NB4 (cell line): Measurements from ENCODE around the gene SULF2.

Experiments
- CTCF ChIP-seq: IDR thresholded peaks from one replicate; pipeline ENCODE4 v1.5.1; 2012; ENCODE audit warnings: low read depth, low read length
- MYC ChIP-seq: IDR thresholded peaks from 2 replicates; pipeline ENCODE4 v1.6.1; 2011; ENCODE audit warnings: low read depth, low read length
- POLR2A ChIP-seq: IDR thresholded peaks from 2 replicates; pipeline ENCODE4 v1.6.1; 2011; ENCODE audit warnings: mild to moderate bottlenecking; ENCODE audit not compliant: insufficient read length; ENCODE audit errors: extremely low read depth
- TF ChIP-seq, protein P1 (sequence below): IDR thresholded peaks from 2 replicates; pipeline ENCODE4 v1.6.1; 2011; ENCODE audit warnings: low read depth, low read length

GRCh38 chr20:47724910-47725247, 60.4 kb downstream of the SULF2 start:
- TF ChIP-seq CTCF (no peak), POLR2A (no peak), MYC (no peak)
- TF ChIP-seq, protein P1, sequence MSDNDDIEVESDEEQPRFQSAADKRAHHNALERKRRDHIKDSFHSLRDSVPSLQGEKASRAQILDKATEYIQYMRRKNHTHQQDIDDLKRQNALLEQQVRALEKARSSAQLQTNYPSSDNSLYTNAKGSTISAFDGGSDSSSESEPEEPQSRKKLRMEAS = no peak
